Upper lobe of right lung (tissue), 1 donor: Measurements from ENCODE around the gene ALDH4A1. TPM values are rescaled to one million over a fixed set of nuclear protein-coding genes. Genes with fewer than 3 reads are reported as not detected.

Source experiments
- ATAC-seq: fragments of 200-7000 bp; cut with Tn5 transposase; one replicate; pipeline ENCODE4 v1.9.1; 2020; ENCODE audit warnings: mild to moderate bottlenecking, moderate library complexity
- DNase-seq: peaks from one replicate; pipeline ENCODE4 v3.0.0-alpha.2; 2020
- H3K27ac ChIP-seq: fragments of 200-600 bp; one replicate; pipeline ENCODE4 v1.8.0; 2022
- H3K27me3 ChIP-seq: fragments of 200-600 bp; one replicate; pipeline ENCODE4 v1.8.0; 2022; ENCODE audit warnings: mild to moderate bottlenecking
- H3K36me3 ChIP-seq: fragments of 200-600 bp; one replicate; pipeline ENCODE4 v1.8.0; 2022
- H3K4me1 ChIP-seq: fragments of 200-600 bp; one replicate; pipeline ENCODE4 v1.8.0; 2022
- H3K4me3 ChIP-seq: fragments of 200-600 bp; one replicate; pipeline ENCODE4 v1.8.0; 2022; ENCODE audit warnings: mild to moderate bottlenecking
- H3K9me3 ChIP-seq: fragments of 200-600 bp; one replicate; pipeline ENCODE4 v1.8.0; 2022
- intact Hi-C: fragments of 100-400 bp; cut with DNase I; formaldehyde crosslinking; loops from one replicate; pipeline ENCODE4 v1.11.0; 2022
- microRNA-seq: library from miRNA; unstranded; fragments of <30 nt; microRNA quantifications from one replicate; pipeline ENCODE4 v1.2.0, GENCODE V29; 2020; ENCODE audit warnings: borderline microRNAs expressed
- total RNA-seq: library from RNA; stranded (reverse); fragmentation: NEBNext Ultra II Directional; extraction: Animal tissue kit (Norgen Biotek cat#: 25700); gene quantifications from one replicate; pipeline ENCODE4 v1.2.1, GENCODE V29; 2021
- TF ChIP-seq, protein P1 (sequence below): fragments of 200-600 bp; IDR thresholded peaks from one replicate; pipeline ENCODE4 v1.8.0; 2022; ENCODE audit warnings: antibody characterized with exemption
- donor health status: DM: no; HTN: yes; CAD: no; lungs with severe emphysema.

The ALDH4A1 gene
- total RNA-seq, 1 donor from 2014 or later = 11.8 TPM

GRCh38 chr1:18829671-18830070, 72.7 kb downstream of the ALDH4A1 start:
- no peaks in the 10 kb centered on the region for H3K9me3 ChIP-seq
- intact Hi-C loops = no loop called here
- ATAC-seq (no peak), DNase-seq (no peak)
- H3K36me3 ChIP-seq = no peaks in the 10 kb centered on the region
- no peak overlapping the region for H3K27ac ChIP-seq
- H3K4me1 ChIP-seq = no peaks in the 10 kb centered on the region
- TF ChIP-seq, protein P1, sequence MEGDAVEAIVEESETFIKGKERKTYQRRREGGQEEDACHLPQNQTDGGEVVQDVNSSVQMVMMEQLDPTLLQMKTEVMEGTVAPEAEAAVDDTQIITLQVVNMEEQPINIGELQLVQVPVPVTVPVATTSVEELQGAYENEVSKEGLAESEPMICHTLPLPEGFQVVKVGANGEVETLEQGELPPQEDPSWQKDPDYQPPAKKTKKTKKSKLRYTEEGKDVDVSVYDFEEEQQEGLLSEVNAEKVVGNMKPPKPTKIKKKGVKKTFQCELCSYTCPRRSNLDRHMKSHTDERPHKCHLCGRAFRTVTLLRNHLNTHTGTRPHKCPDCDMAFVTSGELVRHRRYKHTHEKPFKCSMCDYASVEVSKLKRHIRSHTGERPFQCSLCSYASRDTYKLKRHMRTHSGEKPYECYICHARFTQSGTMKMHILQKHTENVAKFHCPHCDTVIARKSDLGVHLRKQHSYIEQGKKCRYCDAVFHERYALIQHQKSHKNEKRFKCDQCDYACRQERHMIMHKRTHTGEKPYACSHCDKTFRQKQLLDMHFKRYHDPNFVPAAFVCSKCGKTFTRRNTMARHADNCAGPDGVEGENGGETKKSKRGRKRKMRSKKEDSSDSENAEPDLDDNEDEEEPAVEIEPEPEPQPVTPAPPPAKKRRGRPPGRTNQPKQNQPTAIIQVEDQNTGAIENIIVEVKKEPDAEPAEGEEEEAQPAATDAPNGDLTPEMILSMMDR = no peak
- no peak overlapping the region for H3K4me3 ChIP-seq
- H3K27me3 ChIP-seq = no peaks in the 10 kb centered on the region

DNA sequence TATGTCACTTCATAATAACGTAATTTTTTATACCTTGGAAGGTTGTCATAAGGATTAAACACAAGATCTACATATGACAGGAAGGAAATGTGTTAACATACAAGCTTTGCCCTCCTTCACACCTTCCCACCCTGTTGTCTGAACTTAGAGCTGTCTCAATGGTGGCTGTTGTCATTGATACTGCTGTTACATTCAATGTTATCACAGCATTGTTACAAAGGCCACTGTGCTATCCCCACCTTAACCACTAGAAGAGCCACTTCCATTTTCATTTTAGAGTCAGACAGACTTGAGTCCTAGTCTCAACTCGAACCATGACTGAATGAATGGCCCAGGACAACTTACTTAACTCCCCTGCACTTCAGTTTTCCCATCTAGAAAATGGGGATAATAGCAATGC, 74.1 kb downstream of the ALDH4A1 start:
- ATAC-seq = no peak
- TF ChIP-seq, protein P1 = no peak
- Histone ChIP-seq H3K4me1 (no peaks in the 10 kb centered on the region), H3K4me3 (no peak overlapping the region), H3K36me3 (no peaks in the 10 kb centered on the region), H3K9me3 (no peaks in the 10 kb centered on the region), H3K27ac (no peak overlapping the region), H3K27me3 (no peaks in the 10 kb centered on the region)
- DNase-seq = no peak
- intact Hi-C loops = no loop called here

DNA sequence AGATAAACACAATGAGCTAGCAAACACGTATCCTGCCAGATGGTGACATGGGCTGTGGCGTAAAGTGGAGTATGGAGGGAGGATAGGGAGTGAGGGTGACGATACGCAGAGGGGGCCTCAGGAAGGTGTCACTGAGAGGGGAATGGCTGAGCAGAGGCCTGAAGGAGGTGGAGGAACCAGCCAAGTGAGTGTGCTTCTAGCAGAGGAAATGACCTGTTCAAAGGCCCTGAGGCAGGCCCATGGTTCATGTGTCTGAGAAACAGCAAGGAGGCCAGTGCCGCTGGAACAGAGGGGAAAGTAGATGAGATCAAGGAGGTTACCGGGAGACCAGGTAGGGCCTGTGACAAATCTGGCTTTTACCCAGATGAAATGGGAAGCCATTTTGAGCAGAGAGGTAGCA, 78.9 kb downstream of the ALDH4A1 start:
- Histone ChIP-seq H3K36me3 (no peaks in the 10 kb centered on the region), H3K27me3 (peaks cover 23% of the 10 kb centered on the region), H3K27ac (no peak overlapping the region), H3K4me3 (no peak overlapping the region), H3K4me1 (no peaks in the 10 kb centered on the region), H3K9me3 (no peaks in the 10 kb centered on the region)
- ATAC-seq (no peak), DNase-seq (no peak)
- intact Hi-C loops = loop anchor here (5.0 kb wide), 1 partner anchor 226 kb away; no protein-coding TSS in a partner anchor
- TF ChIP-seq, protein P1 = no peak

Small RNA genes lying within 50 kb of the gene (microRNA-seq; reads per million reads assigned to microRNA genes)
- gene MIR1290 = not detected
- not detected for gene MIR4695

Other genes starting within 250 kb of the ALDH4A1 start
- not detected for gene TAS1R2, start 42.9 kb downstream of the ALDH4A1 start, total RNA-seq
- 15.4 TPM for gene IFFO2, start 54.1 kb upstream of the ALDH4A1 start, total RNA-seq